ENCODE data around the gene NCOA3.
A peak's percentile ranks its signal among the peaks of the same experiment; 100 is the strongest.
"Not testable (repeated sequence)": the region's sequence is repeated elsewhere in the genome, so short reads cannot be mapped to it uniquely, and the experiment has no call there.

NCOA3 gene

GRCh38 chr20:47501482-47502270, at the start of gene NCOA3:
Gene NCOA3, plus strand, starts transcription at chr20:47501887. Its CDS starts 120,361 bp downstream, at chr20:47622248.
- DNase-seq = peak; percentile 80 to 84

GRCh38 chr20:47452736-47453161, 48.9 kb upstream of the NCOA3 start:
- no peak for DNase-seq

GRCh38 chr20:47453167-47453782, 48.4 kb upstream of the NCOA3 start:
- DNase-seq = no peak

- no peak for DNase-seq
Measured at GRCh38 chr20:47454298-47455132, 47.2 kb upstream of the NCOA3 start.

GRCh38 chr20:47455133-47456040, 46.3 kb upstream of the NCOA3 start:
- DNase-seq = no peak

- no peak for DNase-seq
Measured at GRCh38 chr20:47456041-47456537, 45.6 kb upstream of the NCOA3 start.

- DNase-seq = no peak
Measured at GRCh38 chr20:47456952-47457724, 44.5 kb upstream of the NCOA3 start.

- not testable (repeated sequence) for DNase-seq
Measured at GRCh38 chr20:47458280-47459050, 43.2 kb upstream of the NCOA3 start.

GRCh38 chr20:47459344-47460073, 42.2 kb upstream of the NCOA3 start:
- DNase-seq = no peak

GRCh38 chr20:47460761-47461112, 41.0 kb upstream of the NCOA3 start:
- not testable (repeated sequence) for DNase-seq

GRCh38 chr20:47461120-47461685, 40.5 kb upstream of the NCOA3 start:
- no peak for DNase-seq

- DNase-seq = not testable (repeated sequence)
Measured at GRCh38 chr20:47461906-47462305, 39.8 kb upstream of the NCOA3 start.

- no peak for DNase-seq
Measured at GRCh38 chr20:47464380-47465101, 37.1 kb upstream of the NCOA3 start.

GRCh38 chr20:47465335-47466090, 36.2 kb upstream of the NCOA3 start:
- DNase-seq = no peak

GRCh38 chr20:47466213-47466612, 35.5 kb upstream of the NCOA3 start:
- DNase-seq = no peak

GRCh38 chr20:47466704-47467459, 34.8 kb upstream of the NCOA3 start:
- no peak for DNase-seq
